GM12891 (cell line): ENCODE results near the gene ADGRG1.

Experiments used
- PAX5 ChIP-seq: IDR thresholded peaks from 2 replicates; pipeline ENCODE4 v1.6.1; 2011; ENCODE audit warnings: low read length, moderate library complexity, mild to moderate bottlenecking; ENCODE audit not compliant: insufficient read depth, severe bottlenecking
- POLR2A ChIP-seq: IDR thresholded peaks from 2 replicates; pipeline ENCODE4 v1.6.1; 2011; ENCODE audit warnings: low read depth, low read length, control low read depth
- POLR2AphosphoS5 ChIP-seq: IDR thresholded peaks from 2 replicates; pipeline ENCODE4 v1.6.1; 2011; ENCODE audit warnings: low read depth, low read length, control low read depth
- SPI1 ChIP-seq: IDR thresholded peaks from 2 replicates; pipeline ENCODE4 v1.6.1; 2011; ENCODE audit warnings: low read depth, low read length, control low read depth

DNA sequence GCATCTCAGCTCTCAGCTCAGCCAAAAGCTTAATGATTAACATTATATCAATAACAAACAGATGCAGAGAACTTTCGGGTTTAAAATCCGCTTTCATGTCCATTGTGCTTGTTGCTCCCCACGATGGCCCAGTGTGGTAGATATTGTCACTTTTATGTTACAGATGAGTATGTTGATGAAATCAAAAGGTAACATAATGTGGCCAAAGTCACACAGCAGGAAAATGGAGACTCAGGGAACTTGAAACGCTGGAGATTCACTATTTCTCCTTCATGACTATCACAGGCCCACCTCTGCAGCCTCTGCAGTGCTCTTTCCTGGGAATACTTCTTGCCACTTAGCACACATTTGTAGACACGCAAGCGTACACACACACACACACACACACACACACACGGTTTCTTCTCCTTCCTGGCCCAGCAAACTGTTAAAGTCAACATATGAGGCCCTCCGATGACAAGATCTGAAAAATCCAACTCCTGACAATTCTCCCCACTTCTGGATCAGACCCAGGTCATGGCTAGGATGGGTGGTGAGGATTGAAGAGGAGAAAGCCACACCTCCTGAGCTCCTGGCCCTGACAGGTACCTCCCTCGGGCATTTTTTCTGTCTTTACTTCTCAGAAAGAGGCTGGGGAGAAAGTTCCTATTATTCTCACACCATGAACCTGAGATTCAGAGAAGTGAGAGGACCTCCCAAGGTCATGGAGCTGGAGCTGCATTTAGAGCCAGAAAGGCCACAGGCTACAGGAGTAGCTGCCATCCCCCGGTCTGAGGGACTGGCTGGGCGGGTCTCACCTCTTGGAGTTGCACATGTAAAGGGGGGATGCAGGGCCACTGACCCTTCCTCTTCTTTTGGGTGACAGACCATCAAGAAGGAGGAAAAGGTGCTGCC lies 75.8 kb downstream of the ADGRG1 start:
- TF ChIP-seq POLR2A (no peak), POLR2AphosphoS5 (no peak), SPI1 (no peak), PAX5 (no peak)
